NOMO-1 treated with dmso at 0.1 percent for 144 hours (cell line): ENCODE results near the gene SORL1-AS1.

Experiments
- DNase-seq: peaks from one replicate; lab custom pipeline; 2025; ENCODE audit not compliant: unreplicated experiment; lab: John Stamatoyannopoulos, UW

The SORL1-AS1 gene

DNA sequence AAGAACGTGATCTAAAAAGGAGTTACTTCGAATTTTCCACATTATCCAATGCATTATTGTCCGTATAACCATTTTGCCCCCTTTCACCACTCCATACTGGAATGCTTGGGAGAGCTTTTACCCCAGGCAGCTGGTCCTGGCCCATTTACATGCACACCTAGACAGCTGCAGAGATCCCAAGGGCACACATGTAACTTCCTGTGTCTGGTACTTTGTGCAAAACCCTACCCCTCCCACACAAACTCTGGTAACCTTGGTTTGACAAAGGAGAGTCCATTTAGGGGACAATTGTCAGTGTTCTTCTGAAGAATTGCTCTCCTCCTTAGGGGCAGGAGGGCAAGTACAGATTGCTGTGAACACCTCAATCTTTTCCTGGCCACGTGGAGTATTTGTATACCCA, 58.0 kb downstream of the SORL1-AS1 start:
- DNase-seq, result no peak

DNA sequence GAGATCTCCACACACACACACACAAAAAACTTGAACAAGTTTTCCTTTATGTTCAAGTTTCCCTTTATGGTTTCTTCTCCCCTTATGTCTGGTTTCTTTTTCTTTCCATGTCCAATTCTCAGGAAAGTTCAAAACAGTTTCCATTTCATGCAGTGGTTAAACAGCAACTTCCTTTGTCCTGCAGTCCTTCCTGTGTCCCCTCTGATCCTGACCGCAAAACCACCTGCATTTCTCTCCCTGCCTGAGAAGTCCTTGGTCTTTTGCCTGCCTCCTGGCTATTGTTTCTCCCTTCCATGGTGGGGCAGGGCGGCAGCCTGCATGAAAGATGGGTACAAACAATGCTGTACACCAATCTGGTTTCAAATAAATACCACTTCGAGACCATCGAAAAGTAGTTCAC, 58.9 kb downstream of the SORL1-AS1 start:
- no peak for DNase-seq

DNA sequence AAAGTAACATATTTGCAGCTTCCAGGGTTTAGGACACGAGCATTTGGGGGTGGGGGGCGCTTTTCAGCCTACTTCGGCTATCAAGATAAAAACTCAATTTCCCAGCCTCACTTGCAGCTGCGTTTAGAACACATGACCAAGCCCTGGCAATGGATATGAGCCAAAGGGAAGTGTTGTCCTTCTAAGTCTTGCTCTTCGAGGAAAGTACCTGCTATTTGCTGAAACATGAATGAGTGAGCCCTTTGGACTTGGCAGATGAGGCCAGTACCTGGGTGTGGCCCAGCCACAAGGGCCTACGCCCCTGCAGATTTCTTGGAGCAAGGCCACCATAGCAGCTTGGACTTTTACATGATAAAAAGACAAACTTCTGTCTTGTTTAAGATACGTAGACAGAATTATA, 60.9 kb downstream of the SORL1-AS1 start:
- DNase-seq, result no peak

DNA sequence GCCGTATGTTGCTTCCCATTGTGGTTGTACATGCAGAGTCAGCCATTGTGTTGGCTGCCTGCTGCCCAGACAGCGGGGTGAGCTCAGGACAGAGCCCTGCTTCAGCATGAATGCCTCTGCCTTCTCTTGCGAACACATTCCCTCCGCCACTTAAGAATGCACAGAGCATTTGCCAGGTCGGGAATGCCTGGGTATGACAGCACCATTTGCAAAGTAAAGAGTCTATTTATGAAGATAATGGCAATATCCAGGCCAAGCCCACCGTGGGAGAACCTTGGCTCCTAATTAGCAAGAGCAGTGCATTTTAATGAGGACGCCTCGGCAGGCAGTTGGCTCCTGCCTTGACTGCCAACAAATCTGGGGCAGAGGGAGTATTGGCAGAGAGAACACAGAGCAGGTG, 63.1 kb downstream of the SORL1-AS1 start:
- no peak for DNase-seq
